Measurements from ENCODE around the gene LIN28A. TPM values are rescaled to one million over a fixed set of nuclear protein-coding genes. Genes with fewer than 3 reads are reported as not detected.

Gene LIN28A
- total RNA-seq, 6 experiments from 2014 or later = 0.09 TPM; not detected in 5

DNA sequence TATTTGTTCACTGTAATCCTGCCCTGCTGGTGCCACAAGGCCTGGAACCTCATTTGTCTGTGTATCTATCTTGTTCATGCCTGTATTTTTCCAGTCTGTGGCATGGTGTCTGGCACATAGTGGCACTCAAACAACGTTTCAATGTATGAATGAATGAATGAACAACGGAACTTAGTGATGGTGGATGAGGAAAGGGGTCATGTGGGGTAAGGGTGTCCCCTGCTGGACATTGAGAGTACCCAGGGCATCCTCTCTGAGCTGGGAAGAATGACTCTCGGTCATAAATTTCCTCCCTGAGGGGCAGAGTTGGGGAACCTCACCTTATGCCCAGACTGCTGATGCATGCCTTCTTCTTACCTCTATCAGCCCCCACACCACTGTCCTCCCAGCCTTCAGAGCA is 19.2 kb upstream of the LIN28A start:
- 17% methylated on average over 3 of the region's 3 CpGs for WGBS (ENCODE audit: insufficient coverage, low coverage, low lambda C conversion rate, missing lambda C conversion rate)
- DNase-seq = no peak
- no peak overlapping the region for H3K27ac ChIP-seq
- H3K27me3 ChIP-seq = no peaks in the 10 kb centered on the region
- intact Hi-C loops (cut with DNase I) = no loop called here
- TF ChIP-seq CTCF (IDR thresholded peaks at IDR 0.05) = peak in 3 of 4 donors; percentile 9 to 38 (median 26)
- TF ChIP-seq POLR2A (IDR thresholded peaks at IDR 0.05) = no peak
- no peaks in the 10 kb centered on the region for H3K36me3 ChIP-seq
- H3K9me3 ChIP-seq = no peaks in the 10 kb centered on the region
- H3K4me1 ChIP-seq = no peaks in the 10 kb centered on the region
- H3K4me3 ChIP-seq = no peak overlapping the region
- peak in 1 of 4 donors; percentile 30 for ATAC-seq

- TF ChIP-seq POLR2A (IDR thresholded peaks at IDR 0.05) (no peak), CTCF (IDR thresholded peaks at IDR 0.05) (no peak)
- H3K36me3 ChIP-seq = no peaks in the 10 kb centered on the region
- intact Hi-C loops (cut with DNase I) = no loop called here
- no peaks in the 10 kb centered on the region for H3K4me1 ChIP-seq
- H3K27ac ChIP-seq = no peak overlapping the region
- ATAC-seq = no peak
- H3K9me3 ChIP-seq = no peaks in the 10 kb centered on the region
- WGBS (ENCODE audit: insufficient coverage, low coverage, low lambda C conversion rate, missing lambda C conversion rate) = 76% methylated on average over 6 of the region's 8 CpGs
- H3K27me3 ChIP-seq = no peaks in the 10 kb centered on the region
- no peak for DNase-seq
- no peak overlapping the region for H3K4me3 ChIP-seq
Measured at GRCh38 chr1:26395754-26396153, 14.9 kb upstream of the LIN28A start.

DNA sequence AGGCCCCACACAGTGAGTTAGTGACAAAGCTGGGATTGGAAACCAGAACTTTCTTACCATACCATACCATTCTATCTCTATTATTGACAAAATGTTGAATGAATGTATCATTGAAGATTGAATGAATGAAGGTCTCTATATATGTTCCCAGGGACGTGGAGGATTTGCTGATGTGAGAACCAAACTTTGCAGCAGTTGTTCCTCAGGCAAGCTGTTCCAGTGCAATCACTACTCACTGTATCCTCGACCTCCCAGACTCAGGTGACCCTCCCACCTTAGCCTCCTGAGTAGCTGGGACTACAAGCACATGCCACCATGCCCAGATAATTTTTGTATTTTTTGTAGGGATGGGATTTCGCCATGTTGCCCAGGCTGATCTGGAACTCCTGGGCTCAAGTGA is 11.6 kb upstream of the LIN28A start:
- DNase-seq (no peak), ATAC-seq (no peak)
- 67% methylated on average over 2 of the region's 3 CpGs for WGBS (ENCODE audit: insufficient coverage, low coverage, low lambda C conversion rate, missing lambda C conversion rate)
- no peak overlapping the region for H3K4me3 ChIP-seq
- no peaks in the 10 kb centered on the region for H3K4me1 ChIP-seq
- no peaks in the 10 kb centered on the region for H3K36me3 ChIP-seq
- intact Hi-C loops (cut with DNase I) = no loop called here
- no peaks in the 10 kb centered on the region for H3K9me3 ChIP-seq
- H3K27me3 ChIP-seq = no peaks in the 10 kb centered on the region
- no peak overlapping the region for H3K27ac ChIP-seq
- TF ChIP-seq POLR2A (IDR thresholded peaks at IDR 0.05) = no peak

- no peaks in the 10 kb centered on the region for H3K27me3 ChIP-seq
- H3K36me3 ChIP-seq = no peaks in the 10 kb centered on the region
- H3K4me1 ChIP-seq = no peaks in the 10 kb centered on the region
- ATAC-seq = no peak
- TF ChIP-seq POLR2A (IDR thresholded peaks at IDR 0.05) (no peak), CTCF (IDR thresholded peaks at IDR 0.05) (no peak)
- H3K27ac ChIP-seq = no peak overlapping the region
- no peaks in the 10 kb centered on the region for H3K9me3 ChIP-seq
- intact Hi-C loops (cut with DNase I) = no loop called here
- DNase-seq = no peak
- H3K4me3 ChIP-seq = no peak overlapping the region
- WGBS (ENCODE audit: insufficient coverage, low coverage, low lambda C conversion rate, missing lambda C conversion rate) = 61% methylated on average over 3 of the region's 3 CpGs
Measured at GRCh38 chr1:26401891-26402290, 8.7 kb upstream of the LIN28A start.

DNA sequence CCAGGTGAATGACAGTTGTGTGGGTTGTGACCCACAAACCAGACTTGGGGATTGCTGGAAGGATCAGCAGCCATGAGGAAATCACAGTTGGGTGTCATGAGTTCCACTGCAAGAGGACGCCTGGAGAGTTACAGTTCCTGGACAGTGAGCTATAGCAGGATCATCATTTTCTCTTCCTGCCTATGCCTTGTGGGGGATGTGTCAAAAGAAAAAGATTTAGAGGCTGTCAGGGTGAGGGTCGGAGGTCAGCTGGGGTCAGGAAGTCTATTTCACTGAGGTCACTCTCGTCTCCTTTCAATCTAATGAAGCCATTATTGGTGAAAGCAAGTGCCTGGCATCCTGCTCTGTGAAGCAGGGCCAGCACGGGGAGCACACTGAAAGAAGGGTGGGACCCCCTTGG is 7.0 kb upstream of the LIN28A start:
- no peak for TF ChIP-seq POLR2A (IDR thresholded peaks at IDR 0.05)
- TF ChIP-seq CTCF (IDR thresholded peaks at IDR 0.05) = no peak
- no peak for DNase-seq
- Histone ChIP-seq H3K36me3 (no peaks in the 10 kb centered on the region), H3K27me3 (no peaks in the 10 kb centered on the region), H3K27ac (no peak overlapping the region), H3K4me1 (no peaks in the 10 kb centered on the region), H3K9me3 (no peaks in the 10 kb centered on the region), H3K4me3 (no peak overlapping the region)
- intact Hi-C loops (cut with DNase I) = no loop called here
- ATAC-seq = no peak
- WGBS (ENCODE audit: insufficient coverage, low coverage, low lambda C conversion rate, missing lambda C conversion rate) = 12% methylated on average over 4 of the region's 4 CpGs

All from right lobe of liver (tissue), 6 donors.